DMS 273 (cell line): ENCODE measurements around the gene SBNO2.

Source experiments
- DNase-seq: peaks from one replicate; lab custom pipeline; 2025; ENCODE audit not compliant: unreplicated experiment; lab: John Stamatoyannopoulos, UW

Gene SBNO2

GRCh38 chr19:1168572-1169410, 5.3 kb downstream of the SBNO2 start:
- no peak for DNase-seq

GRCh38 chr19:1167687-1168571, 6.1 kb downstream of the SBNO2 start:
- no peak for DNase-seq

- no peak for DNase-seq
Measured at GRCh38 chr19:1166872-1167573, 7.0 kb downstream of the SBNO2 start.

- no peak for DNase-seq
Measured at GRCh38 chr19:1164684-1165531, 9.2 kb downstream of the SBNO2 start.

- no peak for DNase-seq
Measured at GRCh38 chr19:1163934-1164683, 10.0 kb downstream of the SBNO2 start.

GRCh38 chr19:1163283-1163933, 10.7 kb downstream of the SBNO2 start:
- DNase-seq: no peak

GRCh38 chr19:1162404-1163282, 11.4 kb downstream of the SBNO2 start:
- no peak for DNase-seq

GRCh38 chr19:1161716-1162115, 12.4 kb downstream of the SBNO2 start:
- DNase-seq: peak; percentile 66

GRCh38 chr19:1159864-1160595, 14.0 kb downstream of the SBNO2 start:
- DNase-seq: no peak

- no peak for DNase-seq
Measured at GRCh38 chr19:1158885-1159448, 15.1 kb downstream of the SBNO2 start.

- no peak for DNase-seq
Measured at GRCh38 chr19:1157931-1158884, 15.9 kb downstream of the SBNO2 start.

- no peak for DNase-seq
Measured at GRCh38 chr19:1156830-1157615, 17.0 kb downstream of the SBNO2 start.

GRCh38 chr19:1156305-1156801, 17.7 kb downstream of the SBNO2 start:
- DNase-seq: no peak

GRCh38 chr19:1155352-1156304, 18.4 kb downstream of the SBNO2 start:
- DNase-seq: no peak
